ENCODE measurements around the gene METTL25.

Gene METTL25

GRCh38 chr12:82358200-82359114, at the start of gene METTL25, which contains the start of gene CCDC59:
Gene METTL25, plus strand, starts transcription at chr12:82358529. Its CDS starts 37 bp downstream, at chr12:82358566.
Gene CCDC59, minus strand, starts transcription at chr12:82358387. Its CDS starts 11 bp downstream, at chr12:82358376.
- TF ChIP-seq CTCF (conservative IDR thresholded peaks at IDR 0.05; ENCODE audit: low read depth, low read length), result peak; percentile 73
- DNase-seq (ENCODE audit: low read depth), result peak; percentile 96
- peak within 1 kb of the TSS; percentile 97 for H3K4me3 ChIP-seq (ENCODE audit: low read length)

GRCh38 chr12:82314406-82314892, 43.9 kb upstream of the METTL25 start:
- no peak for DNase-seq (ENCODE audit: low read depth)
- no peak for TF ChIP-seq CTCF (conservative IDR thresholded peaks at IDR 0.05; ENCODE audit: low read depth, low read length)
- H3K4me3 ChIP-seq (ENCODE audit: low read length), result no peak overlapping the region

GRCh38 chr12:82319276-82319675, 39.1 kb upstream of the METTL25 start:
- TF ChIP-seq CTCF (conservative IDR thresholded peaks at IDR 0.05; ENCODE audit: low read depth, low read length), result no peak
- no peak overlapping the region for H3K4me3 ChIP-seq (ENCODE audit: low read length)
- DNase-seq (ENCODE audit: low read depth), result peak; percentile 52

GRCh38 chr12:82325540-82326336, 32.6 kb upstream of the METTL25 start:
- no peak for DNase-seq (ENCODE audit: low read depth)
- TF ChIP-seq CTCF (conservative IDR thresholded peaks at IDR 0.05; ENCODE audit: low read depth, low read length), result no peak
- no peak overlapping the region for H3K4me3 ChIP-seq (ENCODE audit: low read length)

GRCh38 chr12:82326905-82327503, 31.3 kb upstream of the METTL25 start:
- DNase-seq (ENCODE audit: low read depth), result no peak
- no peak overlapping the region for H3K4me3 ChIP-seq (ENCODE audit: low read length)
- peak; percentile 55 for TF ChIP-seq CTCF (conservative IDR thresholded peaks at IDR 0.05; ENCODE audit: low read depth, low read length)

- no peak for TF ChIP-seq CTCF (conservative IDR thresholded peaks at IDR 0.05; ENCODE audit: low read depth, low read length)
- no peak for DNase-seq (ENCODE audit: low read depth)
- H3K4me3 ChIP-seq (ENCODE audit: low read length), result no peak overlapping the region
Observed at GRCh38 chr12:82327861-82328260, 30.5 kb upstream of the METTL25 start.

Data from retinal pigment epithelial cell (primary cell).